Sigmoid colon (tissue), 7 donors: ENCODE data around the gene ADCY1. TPM values are rescaled to one million over a fixed set of nuclear protein-coding genes. Genes with fewer than 3 reads are reported as not detected.

Experiments
- DNase-seq: peaks from one replicate; pipeline ENCODE4 v3.0.0-alpha.2; 2019
- H3K27ac ChIP-seq, 4 donors: fragments of 200-600 bp; sonication (generic); one replicate each; pipeline ENCODE4 v1.5.1; 2016 to 2019; ENCODE audit warnings: mild to moderate bottlenecking in 1 of 4
- H3K27me3 ChIP-seq, 3 donors: fragments of 200-600 bp; sonication (generic); one replicate each; pipeline ENCODE4 v1.5.1; 2019; ENCODE audit warnings: mild to moderate bottlenecking in 1 of 3
- H3K36me3 ChIP-seq, 4 donors: fragments of 200-600 bp; sonication (generic); one replicate each; pipeline ENCODE4 v1.5.1; 2016 to 2019
- H3K4me1 ChIP-seq, 4 donors: fragments of 200-600 bp; sonication (generic); one replicate each; pipeline ENCODE4 v1.5.1; 2017 to 2019
- H3K4me3 ChIP-seq, 4 donors: fragments of 200-600 bp; sonication (generic); one replicate each; pipeline ENCODE4 v1.5.1; 2017 to 2019; ENCODE audit warnings: mild to moderate bottlenecking in 2 of 4, moderate library complexity in 1 of 4
- H3K9me3 ChIP-seq, 4 donors: fragments of 200-600 bp in 3 of 4; sonication (generic) in 3 of 4; one replicate each; pipeline versions ENCODE4 v1.5.1 to v1.6.1; 2013 to 2019
- EP300 ChIP-seq, 4 donors: sonication (generic); formaldehyde crosslinking; IDR thresholded peaks; one replicate each; pipeline ENCODE4 v1.6.1; 2017; ENCODE audit warnings: antibody characterized with exemption in 4 of 4
- POLR2A ChIP-seq, 2 donors: fragments of 450-650 bp; IDR thresholded peaks; one replicate each; pipeline ENCODE4 v1.6.1; 2016; ENCODE audit warnings: antibody characterized with exemption in 2 of 2, mild to moderate bottlenecking in 2 of 2, moderate library complexity in 2 of 2
- POLR2AphosphoS5 ChIP-seq, 4 donors: sonication (generic); formaldehyde crosslinking; IDR thresholded peaks; one replicate each; pipeline ENCODE4 v1.6.1; 2017; ENCODE audit warnings: antibody characterized with exemption in 4 of 4
- WGBS, 2 donors: extraction: QIAGEN DNeasy Blood & Tissue Kit; methylation state at CpG; one replicate each; pipeline ENCODE4 v1.1.7; 2013; 5-methylcytosine and 5-hydroxymethylcytosine counted together
- intact Hi-C: fragments of 100-400 bp; cut with DNase I; formaldehyde crosslinking; loops from one replicate; pipeline ENCODE4 v1.15.1; 2023
- polyA plus RNA-seq, 3 donors: library from polyadenylated mRNA; stranded (reverse); fragments of 200-250 nt; gene quantifications; one replicate each; pipeline ENCODE4 v1.2.3, GENCODE V29; 2013
- total RNA-seq, 4 donors: library from RNA; depleted of rRNA; stranded (reverse); fragments of >200 nt; gene quantifications; one replicate each; pipeline ENCODE4 v1.1.0, GENCODE V29; 2016
- TF ChIP-seq, protein P1 (sequence below), 4 experiments: fragments of 450-650 bp in 3 of 4; fragments of 200-600 bp in 1 of 4; IDR thresholded peaks; one replicate each; pipeline ENCODE4 v1.5.1; 2016 to 2019; ENCODE audit warnings: antibody characterized with exemption in 4 of 4, mild to moderate bottlenecking in 3 of 4, moderate library complexity in 2 of 4
- donor health status: healthy with polysubstance abuse.
- donor health status: Bipolar disorder and iron deficiency.
- donor health status: healthy.

The ADCY1 gene
- total and polyA plus RNA-seq, 7 donors, result 0.23 to 0.71 (median 0.55) TPM

DNA sequence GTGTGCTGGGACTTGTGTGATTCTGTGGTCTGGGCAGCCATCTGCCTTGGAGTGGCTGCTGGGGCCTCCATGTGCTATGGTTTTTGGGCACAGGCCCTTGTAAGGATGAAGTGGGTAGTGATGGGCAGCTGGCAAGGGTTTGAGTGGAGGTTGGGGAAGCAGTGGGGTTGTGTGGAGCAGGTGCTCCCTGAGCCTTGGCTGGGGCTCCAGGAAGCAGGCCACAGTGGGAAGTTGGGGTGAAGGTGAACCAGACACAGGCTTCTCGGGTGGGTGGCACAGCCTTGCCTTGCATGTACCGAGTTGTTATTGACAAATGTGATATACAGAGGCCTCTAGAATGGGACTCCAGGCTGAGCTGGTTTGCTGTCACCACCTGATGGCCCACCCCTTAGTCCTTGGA, 82.3 kb downstream of the ADCY1 start:
- H3K4me1 ChIP-seq, result no peaks in the 10 kb centered on the region
- intact Hi-C loops, result no loop called here
- H3K27me3 ChIP-seq, result no peaks in the 10 kb centered on the region
- H3K4me3 ChIP-seq, result no peak overlapping the region
- DNase-seq, result no peak
- TF ChIP-seq POLR2A (IDR thresholded peaks at IDR 0.05) (no peak), POLR2AphosphoS5 (IDR thresholded peaks at IDR 0.05) (no peak), EP300 (IDR thresholded peaks at IDR 0.05) (no peak)
- TF ChIP-seq, protein P1, sequence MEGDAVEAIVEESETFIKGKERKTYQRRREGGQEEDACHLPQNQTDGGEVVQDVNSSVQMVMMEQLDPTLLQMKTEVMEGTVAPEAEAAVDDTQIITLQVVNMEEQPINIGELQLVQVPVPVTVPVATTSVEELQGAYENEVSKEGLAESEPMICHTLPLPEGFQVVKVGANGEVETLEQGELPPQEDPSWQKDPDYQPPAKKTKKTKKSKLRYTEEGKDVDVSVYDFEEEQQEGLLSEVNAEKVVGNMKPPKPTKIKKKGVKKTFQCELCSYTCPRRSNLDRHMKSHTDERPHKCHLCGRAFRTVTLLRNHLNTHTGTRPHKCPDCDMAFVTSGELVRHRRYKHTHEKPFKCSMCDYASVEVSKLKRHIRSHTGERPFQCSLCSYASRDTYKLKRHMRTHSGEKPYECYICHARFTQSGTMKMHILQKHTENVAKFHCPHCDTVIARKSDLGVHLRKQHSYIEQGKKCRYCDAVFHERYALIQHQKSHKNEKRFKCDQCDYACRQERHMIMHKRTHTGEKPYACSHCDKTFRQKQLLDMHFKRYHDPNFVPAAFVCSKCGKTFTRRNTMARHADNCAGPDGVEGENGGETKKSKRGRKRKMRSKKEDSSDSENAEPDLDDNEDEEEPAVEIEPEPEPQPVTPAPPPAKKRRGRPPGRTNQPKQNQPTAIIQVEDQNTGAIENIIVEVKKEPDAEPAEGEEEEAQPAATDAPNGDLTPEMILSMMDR (IDR thresholded peaks at IDR 0.05), result no peak
- H3K36me3 ChIP-seq, result no peaks in the 10 kb centered on the region
- no peak overlapping the region for H3K27ac ChIP-seq
- no peaks in the 10 kb centered on the region for H3K9me3 ChIP-seq
- whole genome bisulfite sequencing, 2 donors, result 87 to 90% methylated on average over 2 of the region's 2 CpGs

DNA sequence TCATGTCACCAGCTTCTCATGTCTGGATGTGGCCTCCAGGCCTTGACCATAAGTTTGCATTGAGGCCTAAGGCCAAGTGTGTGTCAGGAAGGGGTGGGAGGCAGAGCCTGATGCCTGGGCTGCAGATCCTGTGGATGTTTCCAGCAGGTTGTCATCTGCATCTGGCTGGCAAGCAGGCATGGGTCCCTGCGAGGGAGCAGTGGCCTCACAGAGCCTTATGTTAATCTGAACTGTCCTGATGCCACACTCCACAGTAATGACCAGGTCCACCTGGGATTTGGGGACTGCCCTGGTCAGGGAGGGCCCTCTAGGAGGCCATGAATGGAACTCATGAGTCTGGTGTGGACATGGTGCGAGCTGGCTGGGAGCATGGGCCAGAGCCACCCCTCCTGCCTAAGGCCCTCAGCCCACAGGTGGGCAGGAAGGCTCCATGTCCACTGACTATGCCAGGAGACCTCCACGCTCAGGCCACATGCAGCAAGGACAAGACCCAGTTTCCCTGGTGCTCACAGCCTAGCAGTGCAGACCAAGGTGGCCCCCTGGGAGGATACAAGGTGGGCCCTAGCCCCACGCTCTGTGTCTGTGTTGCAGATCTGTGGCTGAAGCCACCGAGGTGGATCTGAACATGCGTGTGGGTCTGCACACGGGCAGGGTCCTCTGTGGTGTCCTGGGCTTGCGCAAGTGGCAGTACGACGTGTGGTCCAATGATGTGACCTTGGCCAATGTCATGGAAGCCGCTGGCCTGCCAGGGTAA, 83.1 kb downstream of the ADCY1 start:
- TF ChIP-seq POLR2A (IDR thresholded peaks at IDR 0.05) (no peak), POLR2AphosphoS5 (IDR thresholded peaks at IDR 0.05) (no peak), EP300 (IDR thresholded peaks at IDR 0.05) (no peak)
- TF ChIP-seq, protein P1 (IDR thresholded peaks at IDR 0.05), result no peak
- 92 to 93% methylated on average over 11 of the region's 11 CpGs for WGBS, 2 donors
- Histone ChIP-seq H3K4me1 (no peaks in the 10 kb centered on the region), H3K27ac (no peak overlapping the region), H3K9me3 (no peaks in the 10 kb centered on the region), H3K27me3 (no peaks in the 10 kb centered on the region), H3K36me3 (no peaks in the 10 kb centered on the region), H3K4me3 (no peak overlapping the region)
- intact Hi-C loops, result no loop called here
- DNase-seq, result no peak

DNA sequence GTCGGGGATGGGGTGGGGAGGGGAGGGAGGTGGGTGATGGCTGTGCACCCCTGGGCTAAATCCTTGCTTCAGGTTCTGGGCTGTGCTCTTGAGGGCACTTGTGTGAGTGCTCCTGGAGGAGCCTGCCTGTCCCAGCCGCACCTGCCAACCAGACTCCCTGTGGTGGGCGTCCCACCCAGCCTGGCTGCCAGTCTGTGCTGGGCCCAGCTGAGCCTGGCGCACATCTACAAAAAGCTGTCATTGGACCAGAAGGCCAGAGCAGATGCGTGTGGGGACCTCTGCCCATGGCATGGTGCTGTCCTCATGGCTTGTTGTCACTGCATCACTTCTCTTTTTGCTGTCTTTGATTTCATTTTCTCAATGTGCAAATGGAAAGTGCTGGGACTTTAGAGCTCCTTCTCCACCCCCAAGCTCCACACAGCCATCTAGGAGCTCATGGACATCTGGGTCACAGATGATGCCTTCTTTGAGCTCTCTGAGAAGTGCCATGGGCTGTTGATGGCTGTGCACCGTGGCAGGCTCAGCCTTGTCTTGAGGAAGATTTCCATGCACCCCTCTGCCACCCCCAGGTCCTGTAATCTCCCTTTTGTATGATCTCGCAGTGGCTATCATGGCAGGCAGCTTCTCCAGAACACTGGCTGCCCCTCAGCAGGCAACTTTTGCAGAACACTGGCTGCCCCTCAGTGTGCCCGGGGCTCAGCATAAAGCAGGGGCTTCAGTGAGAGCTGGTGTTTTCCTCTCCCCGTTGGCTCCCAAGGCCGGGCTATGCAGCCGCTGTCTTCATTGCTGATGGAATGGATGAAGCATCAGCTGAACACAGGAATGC, 83.9 kb downstream of the ADCY1 start:
- TF ChIP-seq POLR2A (IDR thresholded peaks at IDR 0.05) (no peak), POLR2AphosphoS5 (IDR thresholded peaks at IDR 0.05) (no peak), EP300 (IDR thresholded peaks at IDR 0.05) (no peak)
- TF ChIP-seq, protein P1 (IDR thresholded peaks at IDR 0.05), result no peak
- no peaks in the 10 kb centered on the region for H3K4me1 ChIP-seq
- H3K27ac ChIP-seq, result no peak overlapping the region
- no peak overlapping the region for H3K4me3 ChIP-seq
- 89 to 92% methylated on average over 11 of the region's 11 CpGs for WGBS, 2 donors
- no peaks in the 10 kb centered on the region for H3K27me3 ChIP-seq
- DNase-seq, result no peak
- no peaks in the 10 kb centered on the region for H3K36me3 ChIP-seq
- no peaks in the 10 kb centered on the region for H3K9me3 ChIP-seq
- intact Hi-C loops, result no loop called here

DNA sequence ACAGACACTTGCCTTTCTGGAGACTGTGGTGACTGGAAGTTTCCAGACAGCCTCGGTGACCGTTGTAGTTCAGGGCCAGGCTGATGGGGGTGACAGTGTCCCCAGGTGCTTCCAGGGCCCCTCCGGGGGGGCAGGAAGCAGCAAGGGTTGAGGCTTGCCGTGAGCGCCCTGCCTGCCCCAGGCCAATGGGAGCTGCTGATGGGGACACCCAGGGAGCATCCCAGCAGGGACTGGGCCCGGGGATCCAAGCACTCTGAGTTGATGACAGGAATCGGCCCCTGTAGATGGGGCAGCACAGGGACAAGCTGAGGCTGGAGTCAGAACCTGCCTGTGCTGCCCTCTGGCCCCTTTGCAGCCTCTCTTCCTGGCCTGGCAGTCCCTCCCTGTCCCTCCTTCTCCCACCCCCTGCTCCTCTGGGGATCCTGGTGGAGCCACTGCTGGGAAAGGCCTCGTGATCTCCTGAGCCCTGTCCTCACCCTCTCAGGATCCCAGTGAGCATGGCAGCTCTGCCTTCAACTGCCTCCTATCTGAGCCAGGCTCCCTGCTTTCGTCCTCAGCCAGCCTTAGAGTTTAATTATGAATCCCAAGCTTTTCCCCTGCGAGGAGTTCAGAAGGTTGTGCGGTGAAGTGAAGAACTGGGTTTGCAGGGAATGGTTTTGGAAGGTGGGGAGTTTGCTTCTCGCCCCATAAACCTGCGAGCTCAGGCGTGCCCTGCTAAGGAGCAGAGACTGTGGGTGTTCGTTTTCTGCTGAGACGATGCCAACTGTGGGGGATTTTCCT, 84.7 kb downstream of the ADCY1 start:
- TF ChIP-seq POLR2A (IDR thresholded peaks at IDR 0.05) (no peak), EP300 (IDR thresholded peaks at IDR 0.05) (no peak), POLR2AphosphoS5 (IDR thresholded peaks at IDR 0.05) (no peak)
- TF ChIP-seq, protein P1 (IDR thresholded peaks at IDR 0.05), result no peak
- DNase-seq, result no peak
- no peaks in the 10 kb centered on the region for H3K4me1 ChIP-seq
- intact Hi-C loops, result no loop called here
- H3K27me3 ChIP-seq, result no peaks in the 10 kb centered on the region
- H3K4me3 ChIP-seq, result no peak overlapping the region
- no peaks in the 10 kb centered on the region for H3K9me3 ChIP-seq
- H3K27ac ChIP-seq, result no peak overlapping the region
- 86 to 88% methylated on average over 16 of the region's 16 CpGs for WGBS, 2 donors
- H3K36me3 ChIP-seq, result no peaks in the 10 kb centered on the region
